ENCODE data around the gene TTYH2.
"Not testable (repeated sequence)": the region's sequence is repeated elsewhere in the genome, so short reads cannot be mapped to it uniquely, and the experiment has no call there.

Gene TTYH2

GRCh38 chr17:74270333-74270732 is 57.0 kb downstream of the TTYH2 start:
- no peak for DNase-seq

GRCh38 chr17:74271281-74271680 is 57.9 kb downstream of the TTYH2 start:
- DNase-seq = no peak

GRCh38 chr17:74271901-74272561 is 58.7 kb downstream of the TTYH2 start:
- no peak for DNase-seq

- DNase-seq = no peak
Observed at GRCh38 chr17:74272731-74273201, 59.4 kb downstream of the TTYH2 start.

GRCh38 chr17:74274060-74274708 is 60.8 kb downstream of the TTYH2 start, which contains the start of gene DNAI2:
Gene DNAI2 (plus strand): TSS chr17:74274234. CDS start chr17:74281818, 7,584 bp downstream.
- no peak for DNase-seq

GRCh38 chr17:74274709-74275340 is 61.5 kb downstream of the TTYH2 start:
- DNase-seq = no peak

GRCh38 chr17:74276051-74276476 is 62.7 kb downstream of the TTYH2 start:
- no peak for DNase-seq

GRCh38 chr17:74276541-74277009 is 63.2 kb downstream of the TTYH2 start:
- no peak for DNase-seq

GRCh38 chr17:74277935-74278334 is 64.6 kb downstream of the TTYH2 start:
- no peak for DNase-seq

GRCh38 chr17:74279617-74280016 is 66.2 kb downstream of the TTYH2 start:
- not testable (repeated sequence) for DNase-seq

GRCh38 chr17:74280093-74280513 is 66.7 kb downstream of the TTYH2 start:
- peak in 3 of 6 experiments; percentile 19 to 38 (median 35) for DNase-seq

GRCh38 chr17:74281799-74282198 is 68.4 kb downstream of the TTYH2 start:
- DNase-seq = no peak

- not testable (repeated sequence) for DNase-seq
Observed at GRCh38 chr17:74282274-74282586, 68.9 kb downstream of the TTYH2 start.

GRCh38 chr17:74282587-74283370 is 69.4 kb downstream of the TTYH2 start:
- DNase-seq = peak in 3 of 6 experiments; percentile 46 to 62 (median 48)

- DNase-seq = no peak
Observed at GRCh38 chr17:74283371-74283673, 70.0 kb downstream of the TTYH2 start.

GRCh38 chr17:74287031-74287602 is 73.7 kb downstream of the TTYH2 start:
- no peak for DNase-seq

- DNase-seq = no peak
Observed at GRCh38 chr17:74288785-74289184, 75.4 kb downstream of the TTYH2 start.

GRCh38 chr17:74289688-74290087 is 76.3 kb downstream of the TTYH2 start:
- no peak for DNase-seq

GRCh38 chr17:74290340-74290739 is 77.0 kb downstream of the TTYH2 start:
- DNase-seq = no peak

GRCh38 chr17:74292495-74292894 is 79.1 kb downstream of the TTYH2 start:
- no peak for DNase-seq

GRCh38 chr17:74295625-74296547 is 82.5 kb downstream of the TTYH2 start:
- DNase-seq = no peak

- peak in 1 of 6 experiments; percentile 4 for DNase-seq
Observed at GRCh38 chr17:74296548-74296936, 83.2 kb downstream of the TTYH2 start.
